Memory B cell (primary cell): ENCODE results near the gene SLC43A2.
A peak's percentile ranks its signal among the peaks of the same experiment; 100 is the strongest.

ENCODE experiments used
- ATAC-seq: fragments of 150-1000 bp; cut with Tn5 transposase; 2 replicates; pipeline ENCODE4 v1.10.0; 2021; ENCODE audit warnings: low read depth, mild to moderate bottlenecking, moderate library complexity
- DNase-seq, 2 donors: peaks; one replicate each; pipeline ENCODE4 v3.0.0; 2022; ENCODE audit warnings: low spot score in 2 of 2
- H3K27ac Mint-ChIP-seq: one replicate; pipeline ENCODE4 v1.8.0; 2022; ENCODE audit warnings: mild to moderate bottlenecking, moderate library complexity, mixed read lengths
- H3K27me3 Mint-ChIP-seq: one replicate; pipeline ENCODE4 v1.8.0; 2022; ENCODE audit warnings: mixed read lengths
- H3K36me3 Mint-ChIP-seq: one replicate; pipeline ENCODE4 v1.8.0; 2022; ENCODE audit warnings: mild to moderate bottlenecking, mixed read lengths
- H3K4me1 Mint-ChIP-seq: one replicate; pipeline ENCODE4 v1.8.0; 2022; ENCODE audit warnings: mixed read lengths
- H3K4me3 Mint-ChIP-seq: one replicate; pipeline ENCODE4 v1.8.0; 2022; ENCODE audit warnings: mild to moderate bottlenecking, moderate library complexity, mixed read lengths
- H3K9me3 Mint-ChIP-seq: one replicate; pipeline ENCODE4 v1.8.0; 2022; ENCODE audit warnings: mixed read lengths

Gene SLC43A2

GRCh38 chr17:1648173-1648962, 19.7 kb upstream of the SLC43A2 start:
- Mint-ChIP-seq H3K4me3 (peak overlapping the region; percentile 80), H3K4me1 (peaks cover 28% of the 10 kb centered on the region), H3K36me3 (peaks cover 10% of the 10 kb centered on the region), H3K27ac (peak overlapping the region; percentile 20), H3K27me3 (no peaks in the 10 kb centered on the region), H3K9me3 (no peaks in the 10 kb centered on the region)
- ATAC-seq = peak; percentile 1
- no peak for DNase-seq

DNA sequence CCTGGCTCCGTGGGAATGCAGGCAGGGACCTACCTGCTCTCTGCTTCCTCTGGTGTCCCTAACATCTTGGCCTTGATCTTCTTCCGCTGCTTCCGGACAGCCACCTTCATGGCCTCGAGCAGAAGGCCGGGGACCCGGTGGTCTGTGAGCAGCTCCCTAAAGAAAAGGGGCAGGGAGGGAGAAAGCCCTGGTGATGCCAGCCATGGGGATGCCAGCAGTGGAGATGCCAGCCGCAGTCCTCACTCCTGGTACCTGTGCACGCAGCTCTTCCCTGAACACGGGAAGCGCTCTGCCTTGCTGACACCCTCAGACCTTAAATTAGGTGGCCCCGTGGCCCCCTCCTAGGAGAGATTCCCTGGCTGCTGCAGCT, 19.2 kb upstream of the SLC43A2 start:
- DNase-seq (no peak), ATAC-seq (no peak)
- Mint-ChIP-seq H3K27me3 (no peaks in the 10 kb centered on the region), H3K9me3 (no peaks in the 10 kb centered on the region), H3K4me1 (peaks cover 28% of the 10 kb centered on the region), H3K4me3 (peak overlapping the region; percentile 80), H3K36me3 (peaks cover 5% of the 10 kb centered on the region), H3K27ac (no peak overlapping the region)

DNA sequence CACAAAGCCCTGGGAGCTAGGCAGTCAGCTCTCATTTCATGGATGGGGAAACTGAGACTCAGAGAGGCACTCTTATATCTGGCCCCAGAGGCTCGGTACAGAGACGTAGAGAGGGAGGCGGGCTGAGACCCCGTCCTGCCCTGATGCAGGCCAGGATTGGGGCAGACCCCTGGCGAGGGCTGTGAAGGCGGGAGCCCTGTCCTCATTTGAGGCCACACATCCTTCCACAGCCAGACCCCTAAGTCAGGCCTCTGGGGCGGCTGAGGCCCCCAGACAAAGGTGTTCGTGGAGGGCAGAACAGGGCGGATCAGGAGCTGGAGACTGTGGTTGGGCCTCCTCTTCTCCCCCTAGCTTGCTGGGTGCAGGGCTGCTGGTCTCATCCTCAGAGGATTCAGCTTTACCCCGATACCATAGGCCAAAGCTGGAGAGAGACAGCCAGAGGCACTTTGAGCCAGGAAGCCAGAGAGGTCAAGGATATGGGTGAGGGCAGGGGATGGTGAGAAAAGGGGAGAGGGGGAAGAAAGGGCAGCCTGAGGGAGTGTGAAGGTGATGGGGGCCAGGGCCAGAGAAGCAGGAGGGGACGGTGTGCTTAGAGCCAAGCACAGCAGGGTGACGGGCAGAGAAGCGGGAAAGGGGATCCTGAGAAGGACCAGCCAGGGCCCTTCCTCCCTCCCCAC, 17.7 kb upstream of the SLC43A2 start:
- peaks cover 2% of the 10 kb centered on the region for H3K36me3 Mint-ChIP-seq
- H3K27ac Mint-ChIP-seq = peak overlapping the region; percentile 69
- no peak overlapping the region for H3K4me3 Mint-ChIP-seq
- H3K27me3 Mint-ChIP-seq = no peaks in the 10 kb centered on the region
- ATAC-seq = no peak
- DNase-seq = no peak
- no peaks in the 10 kb centered on the region for H3K9me3 Mint-ChIP-seq
- peaks cover 28% of the 10 kb centered on the region for H3K4me1 Mint-ChIP-seq

- no peak for ATAC-seq
- Mint-ChIP-seq H3K27me3 (no peaks in the 10 kb centered on the region), H3K9me3 (no peaks in the 10 kb centered on the region), H3K27ac (peak within 1 kb of the TSS; percentile 69), H3K4me1 (peaks cover 25% of the 10 kb centered on the region), H3K4me3 (peak within 1 kb of the TSS; percentile 84), H3K36me3 (no peaks in the 10 kb centered on the region)
- DNase-seq = no peak
Observed at GRCh38 chr17:1645207-1646171, 16.9 kb upstream of the SLC43A2 start, which contains the start of gene SCARF1. SCARF1 (minus strand) TSS chr17:1645732; CDS start chr17:1645697, 35 bp downstream.

DNA sequence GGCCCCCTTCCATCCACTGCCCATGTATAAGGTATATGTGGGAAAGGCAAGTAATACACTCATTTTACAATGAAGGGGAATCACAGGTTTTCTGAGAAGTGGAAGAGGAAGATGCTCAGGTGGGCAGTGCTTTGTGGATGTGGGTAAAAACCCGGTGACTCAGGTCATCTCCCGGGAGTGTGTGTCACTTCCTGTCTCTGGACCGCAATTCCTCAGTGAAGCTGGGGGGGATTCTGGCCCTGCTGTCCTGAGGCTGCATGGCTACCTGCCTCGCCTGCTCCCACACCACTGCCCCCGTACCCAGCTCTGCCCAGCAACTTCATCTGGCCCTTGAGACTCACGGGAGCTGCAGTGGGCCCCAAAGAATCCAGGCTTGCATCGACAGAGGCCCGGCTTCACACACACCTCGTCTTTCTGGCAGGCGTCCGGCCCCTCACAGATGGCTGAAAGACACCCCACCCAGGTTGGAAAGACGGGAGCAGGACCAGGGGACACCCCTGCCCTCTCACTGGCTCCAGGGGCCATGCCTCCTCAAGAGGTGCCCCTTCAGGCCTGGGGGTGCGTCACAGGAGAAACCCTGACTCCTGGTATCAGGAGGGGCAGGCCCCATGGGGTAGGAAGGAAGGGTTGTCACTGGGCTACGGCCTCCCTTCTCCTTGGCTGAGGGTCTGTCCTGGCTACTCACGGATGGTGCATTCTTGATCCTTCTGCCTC, 16.0 kb upstream of the SLC43A2 start:
- Mint-ChIP-seq H3K27me3 (no peaks in the 10 kb centered on the region), H3K36me3 (no peaks in the 10 kb centered on the region), H3K9me3 (no peaks in the 10 kb centered on the region), H3K4me1 (peaks cover 25% of the 10 kb centered on the region), H3K4me3 (peak overlapping the region; percentile 84), H3K27ac (peak overlapping the region; percentile 69)
- ATAC-seq (peak; percentile 34), DNase-seq (peak in 1 of 2 donors; percentile 53)

GRCh38 chr17:1643999-1644492, 15.4 kb upstream of the SLC43A2 start:
- H3K4me3 Mint-ChIP-seq = peak overlapping the region; percentile 84
- H3K27ac Mint-ChIP-seq = peak overlapping the region; percentile 69
- H3K27me3 Mint-ChIP-seq = no peaks in the 10 kb centered on the region
- no peaks in the 10 kb centered on the region for H3K36me3 Mint-ChIP-seq
- no peak for ATAC-seq
- no peak for DNase-seq
- H3K9me3 Mint-ChIP-seq = no peaks in the 10 kb centered on the region
- peaks cover 27% of the 10 kb centered on the region for H3K4me1 Mint-ChIP-seq

DNA sequence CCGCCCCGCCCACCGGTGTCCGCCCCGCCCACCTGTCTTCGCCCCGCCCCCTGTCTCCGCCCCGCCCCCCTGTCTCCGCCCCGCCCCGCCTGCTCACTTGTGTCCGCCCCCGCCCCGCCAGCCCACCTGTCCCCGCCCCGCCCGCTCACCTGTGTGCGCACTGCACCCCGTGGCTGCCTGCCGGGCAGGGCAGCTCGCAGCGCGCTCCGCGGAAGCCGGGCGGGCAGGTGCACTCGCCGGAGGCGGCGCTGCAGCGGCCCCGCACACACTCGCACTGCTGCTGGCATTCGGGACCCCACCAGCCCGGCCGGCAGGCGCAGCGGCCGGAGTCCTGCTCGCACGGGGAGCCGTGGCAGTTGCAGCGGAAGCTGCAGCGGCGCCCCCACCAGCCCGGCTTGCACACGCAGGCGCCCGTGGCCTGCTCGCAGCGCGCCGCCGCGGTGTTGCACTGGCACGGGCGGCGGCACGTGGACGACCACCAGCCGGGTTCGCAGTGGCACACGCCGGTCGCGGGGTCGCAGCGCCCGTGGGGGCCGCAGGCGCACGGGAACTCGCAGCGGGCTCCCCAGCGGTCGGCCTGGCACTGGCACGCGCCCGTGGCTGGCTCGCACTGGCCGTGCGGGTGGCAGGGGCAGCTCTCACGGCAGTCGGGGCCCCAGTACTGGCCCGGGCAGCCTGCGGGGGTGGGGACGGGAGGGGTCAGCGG, 14.8 kb upstream of the SLC43A2 start:
- H3K36me3 Mint-ChIP-seq = no peaks in the 10 kb centered on the region
- DNase-seq = peak; percentile 60 to 65
- ATAC-seq = peak; percentile 51
- no peaks in the 10 kb centered on the region for H3K27me3 Mint-ChIP-seq
- no peak overlapping the region for H3K27ac Mint-ChIP-seq
- no peak overlapping the region for H3K4me3 Mint-ChIP-seq
- no peaks in the 10 kb centered on the region for H3K9me3 Mint-ChIP-seq
- H3K4me1 Mint-ChIP-seq = peaks cover 27% of the 10 kb centered on the region

DNA sequence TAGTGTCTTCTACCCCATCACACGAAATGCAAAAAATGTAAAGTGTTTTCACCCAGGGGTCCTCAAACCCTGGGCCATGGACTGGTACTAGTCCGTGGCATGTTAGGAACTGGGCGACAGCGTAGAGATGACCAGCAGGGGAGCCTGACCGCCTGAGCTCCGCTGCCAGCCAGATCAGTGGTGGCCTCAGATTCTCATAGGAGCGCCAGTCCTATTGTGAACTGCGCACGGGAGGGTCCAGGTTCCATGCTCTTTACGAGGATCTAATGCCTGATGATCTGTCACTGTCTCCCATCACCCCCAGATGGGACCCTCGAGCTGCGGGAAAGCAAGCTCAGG, 12.4 kb upstream of the SLC43A2 start:
- no peaks in the 10 kb centered on the region for H3K9me3 Mint-ChIP-seq
- DNase-seq = no peak
- no peak overlapping the region for H3K4me3 Mint-ChIP-seq
- no peaks in the 10 kb centered on the region for H3K27me3 Mint-ChIP-seq
- no peak for ATAC-seq
- peaks cover 17% of the 10 kb centered on the region for H3K4me1 Mint-ChIP-seq
- no peak overlapping the region for H3K27ac Mint-ChIP-seq
- H3K36me3 Mint-ChIP-seq = no peaks in the 10 kb centered on the region

DNA sequence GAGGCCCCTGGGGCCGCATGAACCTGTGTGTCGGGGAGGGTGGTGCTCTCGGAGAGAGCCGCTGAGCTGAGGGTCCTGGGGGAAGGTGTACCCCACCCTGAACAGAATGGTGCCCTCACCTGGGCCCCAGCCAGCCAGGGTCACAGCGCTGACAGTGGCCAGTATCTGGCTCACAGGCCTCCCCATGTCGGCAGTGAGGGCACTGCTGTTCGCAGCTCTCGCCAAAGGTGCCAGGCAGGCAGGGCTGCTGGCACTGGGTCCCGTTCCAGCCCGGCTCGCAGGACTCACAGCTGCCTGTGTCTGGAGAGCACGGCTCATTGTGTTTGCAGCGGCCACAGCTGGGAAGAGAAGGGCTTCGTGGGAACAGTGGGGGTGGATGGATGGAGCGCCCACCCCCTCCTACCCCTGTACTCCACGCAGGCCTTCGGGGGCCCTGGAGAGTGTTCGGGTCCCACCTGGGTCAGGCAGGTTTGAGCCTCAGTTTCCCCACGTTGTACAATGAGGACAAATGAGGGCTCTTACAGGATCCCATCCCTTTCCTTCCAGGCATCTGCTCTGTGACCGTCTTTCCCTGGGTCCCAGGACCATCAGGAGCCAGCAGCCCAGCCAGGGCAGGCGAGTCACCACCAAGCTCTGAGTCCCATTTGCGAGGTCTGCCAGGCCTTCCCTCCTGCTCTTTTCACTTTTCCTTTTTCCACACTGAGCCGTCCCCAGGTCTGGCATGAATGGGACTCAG, 11.9 kb upstream of the SLC43A2 start:
- Mint-ChIP-seq H3K9me3 (no peaks in the 10 kb centered on the region), H3K36me3 (no peaks in the 10 kb centered on the region), H3K4me1 (peaks cover 17% of the 10 kb centered on the region), H3K27ac (no peak overlapping the region), H3K4me3 (no peak overlapping the region), H3K27me3 (no peaks in the 10 kb centered on the region)
- ATAC-seq (no peak), DNase-seq (no peak)

- H3K4me1 Mint-ChIP-seq = peaks cover 9% of the 10 kb centered on the region
Observed at GRCh38 chr17:1639549-1640180, 11.0 kb upstream of the SLC43A2 start.

GRCh38 chr17:1638624-1639300, 10.1 kb upstream of the SLC43A2 start:
- ATAC-seq (no peak), DNase-seq (no peak)
- Mint-ChIP-seq H3K36me3 (no peaks in the 10 kb centered on the region), H3K4me1 (peaks cover 2% of the 10 kb centered on the region), H3K27ac (peak overlapping the region; percentile 87), H3K27me3 (no peaks in the 10 kb centered on the region), H3K9me3 (no peaks in the 10 kb centered on the region), H3K4me3 (no peak overlapping the region)

More at GRCh38 chr17:1639549-1640180, 11.0 kb upstream of the SLC43A2 start:
- H3K27ac Mint-ChIP-seq = peak overlapping the region; percentile 87
- H3K9me3 Mint-ChIP-seq = no peaks in the 10 kb centered on the region
- no peaks in the 10 kb centered on the region for H3K27me3 Mint-ChIP-seq
- DNase-seq (no peak), ATAC-seq (no peak)
- H3K36me3 Mint-ChIP-seq = no peaks in the 10 kb centered on the region
- no peak overlapping the region for H3K4me3 Mint-ChIP-seq
